Measurements from ENCODE around the gene EXOC2.

EXOC2 gene

GRCh38 chr6:558089-558488 is 134.8 kb downstream of the EXOC2 start:
- H3K4me1 ChIP-seq (ENCODE audit: control insufficient read depth in 5 of 5, insufficient read depth in 5 of 5, low read length in 5 of 5), result no peaks in the 10 kb centered on the region
- no peak overlapping the region for H3K27ac ChIP-seq (ENCODE audit: low read depth, low read length)
- peaks cover 16 to 57% (median 37%) of the 10 kb centered on the region in 5 donors for H3K36me3 ChIP-seq (ENCODE audit: control insufficient read depth in 5 of 5, insufficient read depth in 5 of 5, low read length in 5 of 5)
- H3K4me3 ChIP-seq (ENCODE audit: low read depth in 1 of 5, low read length in 5 of 5), result no peak overlapping the region
- H3K27me3 ChIP-seq (ENCODE audit: control insufficient read depth in 5 of 5, insufficient read depth in 4 of 5, low read length in 5 of 5), result no peaks in the 10 kb centered on the region
- H3K9me3 ChIP-seq (ENCODE audit: control insufficient read depth in 5 of 5, low read length in 5 of 5), result no peaks in the 10 kb centered on the region
- no peak overlapping the region for H3K9ac ChIP-seq (ENCODE audit: low read length in 5 of 5)

- H3K9me3 ChIP-seq (ENCODE audit: control insufficient read depth in 5 of 5, low read length in 5 of 5), result no peaks in the 10 kb centered on the region
- H3K4me1 ChIP-seq (ENCODE audit: control insufficient read depth in 5 of 5, insufficient read depth in 5 of 5, low read length in 5 of 5), result no peaks in the 10 kb centered on the region
- peaks cover 22 to 64% (median 41%) of the 10 kb centered on the region in 5 donors for H3K36me3 ChIP-seq (ENCODE audit: control insufficient read depth in 5 of 5, insufficient read depth in 5 of 5, low read length in 5 of 5)
- H3K27me3 ChIP-seq (ENCODE audit: control insufficient read depth in 5 of 5, insufficient read depth in 4 of 5, low read length in 5 of 5), result no peaks in the 10 kb centered on the region
- H3K27ac ChIP-seq (ENCODE audit: low read depth, low read length), result no peak overlapping the region
- no peak overlapping the region for H3K9ac ChIP-seq (ENCODE audit: low read length in 5 of 5)
- no peak overlapping the region for H3K4me3 ChIP-seq (ENCODE audit: low read depth in 1 of 5, low read length in 5 of 5)
Observed at GRCh38 chr6:551829-552350, 141.0 kb downstream of the EXOC2 start.

- Histone ChIP-seq H3K4me1 (ENCODE audit: control insufficient read depth in 5 of 5, insufficient read depth in 5 of 5, low read length in 5 of 5) (no peaks in the 10 kb centered on the region), H3K36me3 (ENCODE audit: control insufficient read depth in 5 of 5, insufficient read depth in 5 of 5, low read length in 5 of 5) (peaks cover 26 to 62% (median 39%) of the 10 kb centered on the region in 5 donors), H3K27ac (ENCODE audit: low read depth, low read length) (no peak overlapping the region), H3K27me3 (ENCODE audit: control insufficient read depth in 5 of 5, insufficient read depth in 4 of 5, low read length in 5 of 5) (no peaks in the 10 kb centered on the region), H3K9ac (ENCODE audit: low read length in 5 of 5) (no peak overlapping the region), H3K9me3 (ENCODE audit: control insufficient read depth in 5 of 5, low read length in 5 of 5) (no peaks in the 10 kb centered on the region), H3K4me3 (ENCODE audit: low read depth in 1 of 5, low read length in 5 of 5) (no peak overlapping the region)
Observed at GRCh38 chr6:551405-551804, 141.5 kb downstream of the EXOC2 start.

GRCh38 chr6:549906-550305 is 143.0 kb downstream of the EXOC2 start:
- H3K27me3 ChIP-seq (ENCODE audit: control insufficient read depth in 5 of 5, insufficient read depth in 4 of 5, low read length in 5 of 5), result no peaks in the 10 kb centered on the region
- H3K9ac ChIP-seq (ENCODE audit: low read length in 5 of 5), result no peak overlapping the region
- peaks cover 21 to 47% (median 28%) of the 10 kb centered on the region in 5 donors for H3K36me3 ChIP-seq (ENCODE audit: control insufficient read depth in 5 of 5, insufficient read depth in 5 of 5, low read length in 5 of 5)

DNA sequence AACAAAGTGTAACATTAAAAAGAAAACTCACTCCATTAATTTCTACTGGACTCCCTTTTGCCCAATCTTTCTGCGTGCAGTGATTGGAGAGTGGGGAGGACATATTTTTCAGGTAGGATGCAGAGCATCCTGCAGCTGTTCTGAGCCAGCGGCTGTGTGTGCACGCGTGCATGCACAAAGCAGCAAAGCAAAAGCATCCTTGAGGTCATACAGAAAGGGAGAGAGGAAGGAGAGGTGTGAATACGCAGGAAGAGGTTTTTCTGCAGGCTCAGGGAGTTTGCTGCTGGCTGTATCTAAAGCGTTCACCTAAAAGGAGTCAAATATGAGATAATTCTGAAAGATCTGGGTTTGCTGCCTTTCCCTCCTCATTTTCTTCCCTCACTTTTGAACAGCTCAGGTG is 144.4 kb downstream of the EXOC2 start:
- Histone ChIP-seq H3K9me3 (ENCODE audit: control insufficient read depth in 5 of 5, low read length in 5 of 5) (no peaks in the 10 kb centered on the region), H3K36me3 (ENCODE audit: control insufficient read depth in 5 of 5, insufficient read depth in 5 of 5, low read length in 5 of 5) (peaks cover 28 to 46% (median 32%) of the 10 kb centered on the region in 5 donors), H3K4me3 (ENCODE audit: low read depth in 1 of 5, low read length in 5 of 5) (no peak overlapping the region), H3K9ac (ENCODE audit: low read length in 5 of 5) (no peak overlapping the region), H3K4me1 (ENCODE audit: control insufficient read depth in 5 of 5, insufficient read depth in 5 of 5, low read length in 5 of 5) (no peaks in the 10 kb centered on the region), H3K27me3 (ENCODE audit: control insufficient read depth in 5 of 5, insufficient read depth in 4 of 5, low read length in 5 of 5) (no peaks in the 10 kb centered on the region), H3K27ac (ENCODE audit: low read depth, low read length) (no peak overlapping the region)

More at GRCh38 chr6:549906-550305, 143.0 kb downstream of the EXOC2 start:
- no peaks in the 10 kb centered on the region for H3K9me3 ChIP-seq (ENCODE audit: control insufficient read depth in 5 of 5, low read length in 5 of 5)
- H3K27ac ChIP-seq (ENCODE audit: low read depth, low read length), result no peak overlapping the region
- no peak overlapping the region for H3K4me3 ChIP-seq (ENCODE audit: low read depth in 1 of 5, low read length in 5 of 5)
- no peaks in the 10 kb centered on the region for H3K4me1 ChIP-seq (ENCODE audit: control insufficient read depth in 5 of 5, insufficient read depth in 5 of 5, low read length in 5 of 5)

DNA sequence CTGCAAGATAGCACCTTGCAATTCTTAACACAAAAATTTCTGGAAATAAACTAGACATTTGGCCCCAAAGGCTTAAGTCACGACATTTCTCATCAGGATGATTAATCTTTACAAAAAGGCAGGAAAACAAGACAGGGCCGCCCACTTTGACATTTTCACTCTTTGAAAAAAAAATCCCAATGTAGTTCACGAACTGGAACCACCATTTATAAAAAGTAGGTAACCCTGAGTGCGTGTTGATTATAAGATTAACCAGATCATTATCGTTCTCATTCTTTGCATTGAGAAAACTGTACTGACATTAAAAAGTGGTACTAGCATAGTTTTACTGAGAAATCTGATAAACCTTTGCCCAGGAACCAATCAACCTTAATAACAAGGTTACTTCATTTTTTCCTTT is 144.8 kb downstream of the EXOC2 start:
- Histone ChIP-seq H3K27me3 (ENCODE audit: control insufficient read depth in 5 of 5, insufficient read depth in 4 of 5, low read length in 5 of 5) (no peaks in the 10 kb centered on the region), H3K4me1 (ENCODE audit: control insufficient read depth in 5 of 5, insufficient read depth in 5 of 5, low read length in 5 of 5) (no peaks in the 10 kb centered on the region), H3K9me3 (ENCODE audit: control insufficient read depth in 5 of 5, low read length in 5 of 5) (no peaks in the 10 kb centered on the region), H3K9ac (ENCODE audit: low read length in 5 of 5) (no peak overlapping the region), H3K4me3 (ENCODE audit: low read depth in 1 of 5, low read length in 5 of 5) (no peak overlapping the region), H3K36me3 (ENCODE audit: control insufficient read depth in 5 of 5, insufficient read depth in 5 of 5, low read length in 5 of 5) (peaks cover 29 to 46% (median 34%) of the 10 kb centered on the region in 5 donors), H3K27ac (ENCODE audit: low read depth, low read length) (no peak overlapping the region)

- Histone ChIP-seq H3K27ac (ENCODE audit: low read depth, low read length) (no peak overlapping the region), H3K27me3 (ENCODE audit: control insufficient read depth in 5 of 5, insufficient read depth in 4 of 5, low read length in 5 of 5) (no peaks in the 10 kb centered on the region), H3K4me1 (ENCODE audit: control insufficient read depth in 5 of 5, insufficient read depth in 5 of 5, low read length in 5 of 5) (no peaks in the 10 kb centered on the region), H3K9me3 (ENCODE audit: control insufficient read depth in 5 of 5, low read length in 5 of 5) (peaks cover 0 to 16% (median 9%) of the 10 kb centered on the region in 5 donors), H3K4me3 (ENCODE audit: low read depth in 1 of 5, low read length in 5 of 5) (no peak overlapping the region), H3K9ac (ENCODE audit: low read length in 5 of 5) (no peak overlapping the region), H3K36me3 (ENCODE audit: control insufficient read depth in 5 of 5, insufficient read depth in 5 of 5, low read length in 5 of 5) (peaks cover 30 to 40% (median 33%) of the 10 kb centered on the region in 5 donors)
Observed at GRCh38 chr6:540490-540889, 152.4 kb downstream of the EXOC2 start.

- Histone ChIP-seq H3K27me3 (ENCODE audit: control insufficient read depth in 5 of 5, insufficient read depth in 4 of 5, low read length in 5 of 5) (no peaks in the 10 kb centered on the region), H3K9ac (ENCODE audit: low read length in 5 of 5) (no peak overlapping the region), H3K4me1 (ENCODE audit: control insufficient read depth in 5 of 5, insufficient read depth in 5 of 5, low read length in 5 of 5) (no peaks in the 10 kb centered on the region), H3K27ac (ENCODE audit: low read depth, low read length) (no peak overlapping the region), H3K9me3 (ENCODE audit: control insufficient read depth in 5 of 5, low read length in 5 of 5) (peaks cover 0 to 16% (median 9%) of the 10 kb centered on the region in 5 donors), H3K4me3 (ENCODE audit: low read depth in 1 of 5, low read length in 5 of 5) (no peak overlapping the region), H3K36me3 (ENCODE audit: control insufficient read depth in 5 of 5, insufficient read depth in 5 of 5, low read length in 5 of 5) (peaks cover 14 to 24% (median 18%) of the 10 kb centered on the region in 5 donors)
Observed at GRCh38 chr6:537114-537513, 155.8 kb downstream of the EXOC2 start.

GRCh38 chr6:530425-530824 is 162.5 kb downstream of the EXOC2 start:
- Histone ChIP-seq H3K4me1 (ENCODE audit: control insufficient read depth in 5 of 5, insufficient read depth in 5 of 5, low read length in 5 of 5) (no peaks in the 10 kb centered on the region), H3K4me3 (ENCODE audit: low read depth in 1 of 5, low read length in 5 of 5) (no peak overlapping the region), H3K27me3 (ENCODE audit: control insufficient read depth in 5 of 5, insufficient read depth in 4 of 5, low read length in 5 of 5) (no peaks in the 10 kb centered on the region), H3K27ac (ENCODE audit: low read depth, low read length) (no peak overlapping the region), H3K9ac (ENCODE audit: low read length in 5 of 5) (no peak overlapping the region), H3K36me3 (ENCODE audit: control insufficient read depth in 5 of 5, insufficient read depth in 5 of 5, low read length in 5 of 5) (peaks cover 13 to 27% (median 18%) of the 10 kb centered on the region in 5 donors), H3K9me3 (ENCODE audit: control insufficient read depth in 5 of 5, low read length in 5 of 5) (no peaks in the 10 kb centered on the region)

DNA sequence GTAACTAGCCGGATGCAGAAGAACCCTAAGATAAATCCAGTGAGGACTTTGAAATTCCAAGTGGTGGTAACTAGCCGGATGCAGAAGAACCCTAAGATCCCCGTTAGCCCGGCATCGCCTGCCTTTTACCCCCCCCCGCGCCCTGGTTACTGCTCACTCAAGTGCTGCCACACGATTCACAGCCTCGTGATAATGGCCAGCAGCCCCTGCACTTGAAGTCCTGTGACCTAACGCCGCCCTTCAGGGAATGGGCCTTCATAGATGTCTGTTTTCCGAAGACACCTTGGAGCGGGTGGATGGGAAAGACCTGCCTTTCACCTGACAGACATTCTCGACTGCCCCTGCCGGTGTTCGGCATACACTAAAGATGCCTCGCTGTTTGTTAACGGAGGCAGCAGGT is 163.9 kb downstream of the EXOC2 start:
- Histone ChIP-seq H3K4me1 (ENCODE audit: control insufficient read depth in 5 of 5, insufficient read depth in 5 of 5, low read length in 5 of 5) (no peaks in the 10 kb centered on the region), H3K9me3 (ENCODE audit: control insufficient read depth in 5 of 5, low read length in 5 of 5) (no peaks in the 10 kb centered on the region), H3K27me3 (ENCODE audit: control insufficient read depth in 5 of 5, insufficient read depth in 4 of 5, low read length in 5 of 5) (no peaks in the 10 kb centered on the region), H3K27ac (ENCODE audit: low read depth, low read length) (no peak overlapping the region), H3K36me3 (ENCODE audit: control insufficient read depth in 5 of 5, insufficient read depth in 5 of 5, low read length in 5 of 5) (peaks cover 7 to 25% (median 18%) of the 10 kb centered on the region in 5 donors), H3K9ac (ENCODE audit: low read length in 5 of 5) (no peak overlapping the region), H3K4me3 (ENCODE audit: low read depth in 1 of 5, low read length in 5 of 5) (no peak overlapping the region)
